Fibroblast of lung (primary cell): Measurements from ENCODE around the gene ANO6.

Experiments used
- EZH2 ChIP-seq: IDR thresholded peaks from 2 replicates; pipeline ENCODE4 v1.5.1; 2012; ENCODE audit warnings: low read length, control low read depth, mild to moderate bottlenecking; ENCODE audit errors: missing control alignments
- TF ChIP-seq, protein P1 (sequence below), 2 donors: IDR thresholded peaks in 1 of 2; conservative IDR thresholded peaks in 1 of 2; 1 replicate in 1 of 2; 2 replicates in 1 of 2; pipeline ENCODE4 v1.5.1; 2011 to 2012; ENCODE audit warnings: low read length in 2 of 2, control low read depth in 1 of 2, inconsistent platforms in 1 of 2, low read depth in 1 of 2, mild to moderate bottlenecking in 1 of 2

DNA sequence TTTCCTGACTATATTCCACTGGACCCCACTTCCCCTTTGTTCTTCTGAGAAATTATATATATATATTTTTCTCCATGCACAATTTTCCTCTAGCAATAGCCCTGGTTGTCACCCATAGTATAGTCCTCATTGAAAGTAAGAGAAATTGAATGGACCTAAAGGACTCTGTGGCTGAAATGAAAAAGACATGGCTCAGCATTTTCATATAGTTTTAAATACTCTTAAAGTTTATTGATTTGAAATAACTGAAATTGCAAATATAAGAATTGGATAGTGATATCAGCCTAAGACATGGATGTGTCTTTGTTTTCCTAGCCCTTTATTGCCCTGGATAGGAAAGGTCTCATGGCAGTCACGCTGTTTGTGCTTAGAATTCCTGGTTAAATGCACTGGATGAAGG, 113.8 kb downstream of the ANO6 start:
- TF ChIP-seq, protein P1, sequence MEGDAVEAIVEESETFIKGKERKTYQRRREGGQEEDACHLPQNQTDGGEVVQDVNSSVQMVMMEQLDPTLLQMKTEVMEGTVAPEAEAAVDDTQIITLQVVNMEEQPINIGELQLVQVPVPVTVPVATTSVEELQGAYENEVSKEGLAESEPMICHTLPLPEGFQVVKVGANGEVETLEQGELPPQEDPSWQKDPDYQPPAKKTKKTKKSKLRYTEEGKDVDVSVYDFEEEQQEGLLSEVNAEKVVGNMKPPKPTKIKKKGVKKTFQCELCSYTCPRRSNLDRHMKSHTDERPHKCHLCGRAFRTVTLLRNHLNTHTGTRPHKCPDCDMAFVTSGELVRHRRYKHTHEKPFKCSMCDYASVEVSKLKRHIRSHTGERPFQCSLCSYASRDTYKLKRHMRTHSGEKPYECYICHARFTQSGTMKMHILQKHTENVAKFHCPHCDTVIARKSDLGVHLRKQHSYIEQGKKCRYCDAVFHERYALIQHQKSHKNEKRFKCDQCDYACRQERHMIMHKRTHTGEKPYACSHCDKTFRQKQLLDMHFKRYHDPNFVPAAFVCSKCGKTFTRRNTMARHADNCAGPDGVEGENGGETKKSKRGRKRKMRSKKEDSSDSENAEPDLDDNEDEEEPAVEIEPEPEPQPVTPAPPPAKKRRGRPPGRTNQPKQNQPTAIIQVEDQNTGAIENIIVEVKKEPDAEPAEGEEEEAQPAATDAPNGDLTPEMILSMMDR (conservative IDR thresholded peaks at IDR 0.05 in 1 of 2, IDR thresholded peaks at IDR 0.05 in 1 of 2; ENCODE audit: low read depth in 1 of 2, low read length in 2 of 2): no peak
- no peak for TF ChIP-seq EZH2
